DMS79 (cell line): ENCODE data around the gene LIPT2.

ENCODE experiments used
- DNase-seq: peaks from one replicate; lab custom pipeline; 2025; lab: John Stamatoyannopoulos, UW

The LIPT2 gene

GRCh38 chr11:74466916-74467885, 26.3 kb downstream of the LIPT2 start, which contains the start of gene KCNE3:
KCNE3 (minus strand) TSS chr11:74467549; CDS start chr11:74457563, 9,986 bp downstream.
- no peak for DNase-seq

- DNase-seq = no peak
Measured at GRCh38 chr11:74465291-74465708, 28.2 kb downstream of the LIPT2 start.

- DNase-seq = no peak
Measured at GRCh38 chr11:74464746-74465145, 28.8 kb downstream of the LIPT2 start.

- no peak for DNase-seq
Measured at GRCh38 chr11:74463216-74463615, 30.3 kb downstream of the LIPT2 start.

- DNase-seq = no peak
Measured at GRCh38 chr11:74462631-74463030, 30.9 kb downstream of the LIPT2 start.

- no peak for DNase-seq
Measured at GRCh38 chr11:74462009-74462408, 31.5 kb downstream of the LIPT2 start.

GRCh38 chr11:74460481-74461154, 32.9 kb downstream of the LIPT2 start:
- no peak for DNase-seq

GRCh38 chr11:74460065-74460464, 33.5 kb downstream of the LIPT2 start:
- no peak for DNase-seq

GRCh38 chr11:74459584-74459983, 33.9 kb downstream of the LIPT2 start:
- DNase-seq = no peak

- DNase-seq = no peak
Measured at GRCh38 chr11:74457356-74457755, 36.2 kb downstream of the LIPT2 start.

GRCh38 chr11:74453373-74453975, 40.0 kb downstream of the LIPT2 start:
- peak; percentile 24 for DNase-seq

GRCh38 chr11:74452366-74452765, 41.2 kb downstream of the LIPT2 start:
- DNase-seq = no peak

- DNase-seq = no peak
Measured at GRCh38 chr11:74450318-74450717, 43.2 kb downstream of the LIPT2 start.

GRCh38 chr11:74449369-74449931, 44.1 kb downstream of the LIPT2 start:
- DNase-seq = peak; percentile 69

- DNase-seq = no peak
Measured at GRCh38 chr11:74447720-74448119, 45.8 kb downstream of the LIPT2 start.

GRCh38 chr11:74446532-74446938, 47.0 kb downstream of the LIPT2 start:
- no peak for DNase-seq

GRCh38 chr11:74444173-74444826, 49.2 kb downstream of the LIPT2 start:
- DNase-seq = peak; percentile 18

- DNase-seq = peak; percentile 93
Measured at GRCh38 chr11:74443071-74443864, 50.3 kb downstream of the LIPT2 start.

GRCh38 chr11:74442636-74443035, 50.9 kb downstream of the LIPT2 start:
- DNase-seq = no peak
